Epidermal melanocyte (primary cell): ENCODE results near the gene TNK1.

ENCODE experiments used
- DNase-seq: peaks from one replicate; pipeline ENCODE4 v3.0.0; 2011; ENCODE audit warnings: low spot score; ENCODE audit not compliant: insufficient read length

TNK1 gene

DNA sequence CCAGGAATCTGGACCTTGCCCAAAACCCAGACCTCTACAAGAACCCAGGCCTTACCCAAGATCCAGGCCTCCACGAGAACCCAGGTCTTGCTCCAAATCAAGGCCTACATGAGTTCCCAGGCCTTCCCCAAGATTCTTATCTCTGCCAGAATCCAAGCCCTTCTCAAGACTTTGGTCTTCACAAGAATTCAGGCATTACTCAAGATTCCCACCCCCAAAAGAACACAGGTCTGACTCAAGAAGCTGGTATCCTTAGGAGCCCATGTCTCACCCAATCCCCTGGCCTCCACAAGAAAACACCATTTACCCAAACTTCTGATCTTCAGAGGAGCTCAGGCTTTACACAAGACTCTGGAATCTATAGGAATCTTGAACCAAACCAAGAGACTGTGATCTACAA, 50.3 kb downstream of the TNK1 start:
- no peak for DNase-seq

GRCh38 chr17:7432296-7432695, 51.4 kb downstream of the TNK1 start:
- no peak for DNase-seq

GRCh38 chr17:7435676-7436555, 55.0 kb downstream of the TNK1 start:
- no peak for DNase-seq

DNA sequence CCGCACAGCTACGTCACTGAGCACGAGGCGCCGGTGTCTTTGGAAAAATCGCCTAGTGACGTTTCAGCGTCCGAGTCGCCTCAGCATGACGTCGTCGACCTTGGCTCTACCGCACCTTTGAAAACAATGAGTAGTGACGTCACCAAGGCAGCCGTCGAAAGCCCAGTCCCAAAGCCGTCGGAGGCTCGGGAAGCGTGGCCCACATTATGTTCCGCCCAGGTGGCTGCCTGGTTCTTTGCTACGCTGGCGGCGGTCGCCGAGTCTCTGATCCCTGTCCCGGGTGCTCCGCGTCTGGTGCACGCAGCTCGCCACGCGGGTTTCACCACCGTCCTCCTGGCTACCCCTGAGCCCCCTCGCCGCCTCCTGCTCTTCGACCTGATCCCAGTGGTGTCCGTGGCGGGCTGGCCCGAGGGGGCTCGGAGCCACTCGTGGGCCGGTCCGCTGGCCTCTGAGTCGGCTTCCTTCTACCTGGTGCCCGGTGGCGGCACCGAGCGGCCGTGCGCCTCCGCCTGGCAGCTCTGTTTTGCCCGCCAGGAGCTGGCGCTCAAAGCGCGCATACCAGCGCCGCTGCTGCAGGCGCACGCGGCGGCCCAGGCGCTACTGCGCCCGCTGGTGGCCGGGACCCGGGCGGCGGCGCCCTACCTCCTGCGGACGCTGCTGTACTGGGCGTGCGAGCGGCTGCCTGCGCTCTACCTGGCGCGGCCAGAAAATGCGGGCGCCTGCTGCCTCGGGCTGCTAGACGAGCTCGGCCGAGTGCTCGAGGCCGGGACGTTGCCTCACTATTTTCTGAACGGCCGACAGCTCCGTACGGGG, 55.9 kb downstream of the TNK1 start:
- DNase-seq: no peak

GRCh38 chr17:7437369-7437863, 56.5 kb downstream of the TNK1 start:
- no peak for DNase-seq

DNA sequence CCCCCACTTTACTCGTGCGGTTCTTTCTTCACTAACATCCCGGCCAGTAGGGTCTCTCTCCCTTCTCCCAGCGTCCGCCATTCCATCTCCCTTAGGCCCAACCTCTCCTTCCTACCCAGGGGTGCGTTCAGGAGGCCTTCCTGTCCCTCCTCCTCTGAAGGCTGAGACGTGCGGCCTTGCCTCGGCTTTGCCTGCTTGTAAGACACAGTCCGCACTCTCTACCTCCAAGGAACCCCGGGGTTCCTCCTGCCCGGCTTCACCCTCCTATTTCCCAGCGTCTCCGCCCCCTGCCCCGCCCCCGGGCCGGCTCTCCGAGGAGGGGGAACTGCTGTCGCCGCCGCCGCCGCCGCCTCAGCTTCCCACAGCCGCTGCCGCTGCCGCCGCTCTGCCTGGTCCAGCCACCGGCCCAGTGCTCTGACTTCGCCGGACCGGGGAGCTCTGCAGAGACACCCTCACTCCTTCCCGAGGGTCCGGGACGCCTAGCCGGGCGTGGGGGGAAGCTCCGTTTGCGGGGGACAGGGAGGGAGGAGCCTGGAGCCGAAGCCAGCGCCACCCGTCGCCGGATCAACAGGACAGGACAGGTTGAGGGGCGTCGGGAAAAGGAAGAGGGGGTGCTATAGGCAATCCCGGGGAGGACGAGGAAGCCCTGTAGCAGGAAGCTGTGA, 57.2 kb downstream of the TNK1 start:
- DNase-seq: no peak

- DNase-seq: no peak
These were observed 58.0 kb downstream of the TNK1 start for GRCh38 chr17:7438656-7439460.
